ENCODE data around the gene PRDX5. TPM values are rescaled to one million over a fixed set of nuclear protein-coding genes. Genes with fewer than 3 reads are reported as not detected.

The PRDX5 gene
- total RNA-seq, 1 experiment from 2014 or later: 267 TPM

DNA sequence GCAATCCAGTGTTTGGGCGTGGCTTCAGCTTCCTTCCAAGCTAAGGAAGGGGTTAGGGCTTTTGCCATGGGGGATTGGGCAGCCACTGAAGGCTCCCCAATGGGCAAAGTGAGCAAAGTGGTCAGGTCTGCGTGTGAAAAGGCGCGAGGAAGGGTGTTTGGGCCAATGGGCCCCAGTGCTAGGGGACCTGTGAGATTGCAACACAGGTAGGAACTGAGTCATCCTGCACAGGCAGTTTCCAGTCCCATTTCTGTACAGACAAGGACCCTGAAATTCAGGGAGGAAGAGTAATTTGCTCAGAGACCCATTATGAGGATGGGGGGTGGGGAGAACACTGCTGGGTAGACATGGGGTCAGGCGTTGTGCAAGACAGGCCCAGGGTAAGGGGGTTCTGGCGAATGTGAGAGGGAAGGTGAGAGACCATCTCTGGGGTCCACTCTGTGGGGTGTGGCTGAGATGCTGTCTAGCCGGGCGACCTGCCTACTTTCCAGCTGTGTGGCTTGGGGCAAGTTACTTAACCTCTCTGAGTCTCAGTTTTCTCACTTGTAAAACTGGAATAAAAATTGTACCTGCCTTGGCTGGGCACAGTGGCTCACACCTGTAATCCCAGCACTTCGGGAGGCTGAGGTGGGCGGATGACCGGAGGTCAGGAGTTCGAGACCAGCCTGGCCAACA is 29.4 kb downstream of the PRDX5 start (continued):
- TF ChIP-seq, protein P1, sequence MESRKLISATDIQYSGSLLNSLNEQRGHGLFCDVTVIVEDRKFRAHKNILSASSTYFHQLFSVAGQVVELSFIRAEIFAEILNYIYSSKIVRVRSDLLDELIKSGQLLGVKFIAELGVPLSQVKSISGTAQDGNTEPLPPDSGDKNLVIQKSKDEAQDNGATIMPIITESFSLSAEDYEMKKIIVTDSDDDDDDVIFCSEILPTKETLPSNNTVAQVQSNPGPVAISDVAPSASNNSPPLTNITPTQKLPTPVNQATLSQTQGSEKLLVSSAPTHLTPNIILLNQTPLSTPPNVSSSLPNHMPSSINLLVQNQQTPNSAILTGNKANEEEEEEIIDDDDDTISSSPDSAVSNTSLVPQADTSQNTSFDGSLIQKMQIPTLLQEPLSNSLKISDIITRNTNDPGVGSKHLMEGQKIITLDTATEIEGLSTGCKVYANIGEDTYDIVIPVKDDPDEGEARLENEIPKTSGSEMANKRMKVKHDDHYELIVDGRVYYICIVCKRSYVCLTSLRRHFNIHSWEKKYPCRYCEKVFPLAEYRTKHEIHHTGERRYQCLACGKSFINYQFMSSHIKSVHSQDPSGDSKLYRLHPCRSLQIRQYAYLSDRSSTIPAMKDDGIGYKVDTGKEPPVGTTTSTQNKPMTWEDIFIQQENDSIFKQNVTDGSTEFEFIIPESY (IDR thresholded peaks at IDR 0.05; ENCODE audit: extremely low read depth, insufficient replicate concordance, low read length): no peak

DNA sequence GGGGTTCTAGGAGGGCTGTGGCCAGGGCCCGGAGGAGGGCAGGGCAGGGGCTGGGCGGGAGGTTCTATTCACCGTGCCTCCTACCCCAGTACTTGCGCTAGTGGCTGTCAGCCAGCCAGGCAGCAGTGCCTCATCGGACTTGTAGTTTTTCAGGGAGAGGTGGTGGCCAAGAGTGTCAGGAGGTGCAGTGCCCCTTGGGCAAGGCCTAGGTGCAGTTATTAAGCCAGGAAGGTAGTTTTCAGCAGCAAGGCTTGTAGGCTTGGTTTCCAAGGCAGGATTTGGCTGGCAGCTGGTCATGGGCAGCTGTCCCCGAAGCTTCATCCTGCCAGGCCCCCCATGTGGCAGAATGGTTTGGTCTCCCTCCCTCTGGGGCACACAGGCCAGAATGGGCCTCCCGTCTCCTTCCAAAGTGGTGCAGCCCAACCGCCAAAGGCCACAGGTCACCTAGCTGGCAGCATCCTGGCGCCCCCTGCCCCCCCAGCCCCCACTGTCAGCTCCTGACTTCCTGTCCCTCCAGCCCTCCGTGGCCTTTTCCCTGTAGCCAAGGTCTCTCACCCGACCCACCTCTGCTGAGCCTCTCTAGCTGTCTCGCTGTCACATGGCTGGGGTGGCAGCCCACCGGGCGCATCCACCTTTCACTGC is 30.6 kb downstream of the PRDX5 start:
- Histone ChIP-seq H3K36me3 (ENCODE audit: control insufficient read depth in 1 of 2, insufficient read depth in 2 of 2, low read length in 2 of 2) (no peaks in the 10 kb centered on the region), H3K9me3 (ENCODE audit: control insufficient read depth in 1 of 2, insufficient read depth in 1 of 2, low read depth in 1 of 2, low read length in 2 of 2) (no peaks in the 10 kb centered on the region), H4K20me1 (ENCODE audit: insufficient read depth) (no peaks in the 10 kb centered on the region), H3K4me3 (replicated peaks in 1 of 2; ENCODE audit: low read depth in 1 of 2, low read length in 2 of 2) (no peak overlapping the region), H3K79me2 (ENCODE audit: insufficient read depth, low read length) (no peaks in the 10 kb centered on the region), H3K27me3 (ENCODE audit: insufficient read depth, low read length) (no peaks in the 10 kb centered on the region), H3K9ac (ENCODE audit: low read length) (no peak overlapping the region), H2AFZ (ENCODE audit: low read depth, low read length, poor library complexity, severe bottlenecking) (no peak overlapping the region), H3K4me2 (ENCODE audit: low read length) (no peak overlapping the region), H3K27ac (ENCODE audit: low read depth, low read length) (no peak overlapping the region), H3K4me1 (ENCODE audit: control insufficient read depth in 1 of 2, insufficient read depth in 2 of 2, low read length in 2 of 2) (peaks cover 2 to 11% of the 10 kb centered on the region in 2 experiments; a peak in 3 of 4 replicates), H3K9me2 (ENCODE audit: insufficient read depth) (no peaks in the 10 kb centered on the region)
- ChIA-PET CTCF (interaction anchor here (0.6 kb wide), 1 partner anchor 71 kb away, joined by 3 read pairs; no protein-coding TSS in a partner anchor), RAD21 (ENCODE audit: low non-redundant PET in 1 of 2, low total read pairs in 2 of 2, uncharacterized antibody in 2 of 2, unreplicated experiment in 2 of 2) (no interaction called here), POLR2A (interaction anchor here (1.0 kb wide), 1 partner anchor 167 kb away, joined by 3 read pairs; no protein-coding TSS in a partner anchor)
- DNase-seq (ENCODE audit: low read depth, low spot score) (no peak), ATAC-seq (no peak)
- intact Hi-C loops (cut with micrococcal nuclease): no loop called here
- BruUV-seq (replicated peaks): no TSS peak
- TF ChIP-seq POLR2A (IDR thresholded peaks at IDR 0.05; ENCODE audit: borderline replicate concordance, extremely low read depth, insufficient read depth, insufficient read length) (no peak), RAD21 (IDR thresholded peaks at IDR 0.05; ENCODE audit: low read depth) (no peak), TCF7L2 (IDR thresholded peaks at IDR 0.05; ENCODE audit: borderline replicate concordance, extremely low read depth, insufficient read depth, insufficient read length) (no peak), JUND (IDR thresholded peaks at IDR 0.05) (no peak), ZFX (IDR thresholded peaks at IDR 0.05) (no peak)
- TF ChIP-seq, protein P2, sequence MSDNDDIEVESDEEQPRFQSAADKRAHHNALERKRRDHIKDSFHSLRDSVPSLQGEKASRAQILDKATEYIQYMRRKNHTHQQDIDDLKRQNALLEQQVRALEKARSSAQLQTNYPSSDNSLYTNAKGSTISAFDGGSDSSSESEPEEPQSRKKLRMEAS (IDR thresholded peaks at IDR 0.05): no peak

All from HCT116 (cell line).